Loucy (cell line): Measurements from ENCODE around the gene NOL4L.

Source experiments
- H2AFZ ChIP-seq: fragments of 200-600 bp; sonication (generic); 2 replicates; pipeline ENCODE4 v1.6.0; 2016; ENCODE audit warnings: antibody characterized with exemption, mild to moderate bottlenecking, low read length, moderate library complexity
- H3F3A ChIP-seq: fragments of 200-600 bp; 2 replicates; pipeline ENCODE4 v1.6.0; 2016; ENCODE audit warnings: antibody characterized with exemption, low read depth, mild to moderate bottlenecking
- H3K27me3 ChIP-seq: fragments of 200-600 bp; sonication (generic); 2 replicates; pipeline ENCODE4 v1.6.1; 2014; ENCODE audit warnings: low read length, mild to moderate bottlenecking; ENCODE audit not compliant: insufficient read depth, poor library complexity, severe bottlenecking
- H3K36me3 ChIP-seq: fragments of 200-600 bp; sonication (generic); 2 replicates; pipeline ENCODE4 v1.6.1; 2016; ENCODE audit warnings: low read length; ENCODE audit not compliant: insufficient read depth
- H3K4me1 ChIP-seq: fragments of 200-600 bp; sonication (generic); 2 replicates; pipeline ENCODE4 v1.5.1; 2014; ENCODE audit warnings: low read length, mild to moderate bottlenecking; ENCODE audit not compliant: insufficient read depth, poor library complexity, severe bottlenecking
- H3K4me2 ChIP-seq: fragments of 200-600 bp; sonication (generic); 2 replicates; pipeline ENCODE4 v1.6.0; 2014; ENCODE audit warnings: antibody characterized with exemption, low read length, low read depth, mild to moderate bottlenecking; ENCODE audit not compliant: poor library complexity, severe bottlenecking
- H3K4me3 ChIP-seq: fragments of 200-600 bp; sonication (generic); 2 replicates; pipeline ENCODE4 v1.5.1; 2014; ENCODE audit warnings: low read length, mild to moderate bottlenecking, mixed read lengths; ENCODE audit not compliant: poor library complexity, severe bottlenecking
- H3K79me2 ChIP-seq: fragments of 200-600 bp; sonication (generic); 2 replicates; pipeline ENCODE4 v1.6.1; 2014; ENCODE audit warnings: low read length; ENCODE audit not compliant: insufficient read depth
- H3K9ac ChIP-seq: fragments of 200-600 bp; sonication (generic); 2 replicates; pipeline ENCODE4 v1.6.0; 2014; ENCODE audit warnings: mild to moderate bottlenecking, low read depth, low read length, moderate library complexity; ENCODE audit not compliant: poor library complexity, severe bottlenecking
- H3K9me2 ChIP-seq: fragments of 200-600 bp; sonication (generic); replicated peaks from 2 replicates; pipeline ENCODE4 v1.6.1; 2016; ENCODE audit warnings: low read depth, low read length, mixed read lengths
- H3K9me3 ChIP-seq: fragments of 200-600 bp; sonication (generic); 2 replicates; pipeline ENCODE4 v1.6.1; 2014; ENCODE audit warnings: mild to moderate bottlenecking, antibody characterized with exemption, low read length, low read depth; ENCODE audit not compliant: insufficient read depth
- H4K20me1 ChIP-seq: fragments of 200-600 bp; sonication (generic); 2 replicates; pipeline ENCODE4 v1.6.0; 2014; ENCODE audit warnings: antibody characterized with exemption, low read length, mild to moderate bottlenecking; ENCODE audit not compliant: insufficient read depth, poor library complexity, severe bottlenecking
- EZH2phosphoT487 ChIP-seq: fragments of 200-600 bp; IDR thresholded peaks from 2 replicates; pipeline ENCODE4 v1.6.1; 2018; ENCODE audit warnings: antibody characterized with exemption, mild to moderate bottlenecking, moderate library complexity, borderline replicate concordance
- TF ChIP-seq, protein P1 (sequence below): fragments of 200-600 bp; sonication (generic); conservative IDR thresholded peaks from 2 replicates; pipeline ENCODE4 v1.5.1; 2014; ENCODE audit warnings: mild to moderate bottlenecking, antibody characterized with exemption, low read length

Gene NOL4L

GRCh38 chr20:32474009-32474716 is 111.0 kb downstream of the NOL4L start:
- Histone ChIP-seq H3K4me3 (no peak overlapping the region), H3K27me3 (no peaks in the 10 kb centered on the region), H3K4me1 (peaks cover 26% of the 10 kb centered on the region), H3F3A (no peaks in the 10 kb centered on the region), H3K79me2 (peaks cover 100% of the 10 kb centered on the region), H3K9ac (no peak overlapping the region), H3K4me2 (no peak overlapping the region), H3K9me2 (no peaks in the 10 kb centered on the region), H3K9me3 (no peaks in the 10 kb centered on the region), H4K20me1 (peaks cover 95% of the 10 kb centered on the region), H3K36me3 (peaks cover 58% of the 10 kb centered on the region; the same call in 1 of the 2 replicates), H2AFZ (no peak overlapping the region)
- TF ChIP-seq EZH2phosphoT487 = no peak
- TF ChIP-seq, protein P1, sequence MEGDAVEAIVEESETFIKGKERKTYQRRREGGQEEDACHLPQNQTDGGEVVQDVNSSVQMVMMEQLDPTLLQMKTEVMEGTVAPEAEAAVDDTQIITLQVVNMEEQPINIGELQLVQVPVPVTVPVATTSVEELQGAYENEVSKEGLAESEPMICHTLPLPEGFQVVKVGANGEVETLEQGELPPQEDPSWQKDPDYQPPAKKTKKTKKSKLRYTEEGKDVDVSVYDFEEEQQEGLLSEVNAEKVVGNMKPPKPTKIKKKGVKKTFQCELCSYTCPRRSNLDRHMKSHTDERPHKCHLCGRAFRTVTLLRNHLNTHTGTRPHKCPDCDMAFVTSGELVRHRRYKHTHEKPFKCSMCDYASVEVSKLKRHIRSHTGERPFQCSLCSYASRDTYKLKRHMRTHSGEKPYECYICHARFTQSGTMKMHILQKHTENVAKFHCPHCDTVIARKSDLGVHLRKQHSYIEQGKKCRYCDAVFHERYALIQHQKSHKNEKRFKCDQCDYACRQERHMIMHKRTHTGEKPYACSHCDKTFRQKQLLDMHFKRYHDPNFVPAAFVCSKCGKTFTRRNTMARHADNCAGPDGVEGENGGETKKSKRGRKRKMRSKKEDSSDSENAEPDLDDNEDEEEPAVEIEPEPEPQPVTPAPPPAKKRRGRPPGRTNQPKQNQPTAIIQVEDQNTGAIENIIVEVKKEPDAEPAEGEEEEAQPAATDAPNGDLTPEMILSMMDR = no peak

DNA sequence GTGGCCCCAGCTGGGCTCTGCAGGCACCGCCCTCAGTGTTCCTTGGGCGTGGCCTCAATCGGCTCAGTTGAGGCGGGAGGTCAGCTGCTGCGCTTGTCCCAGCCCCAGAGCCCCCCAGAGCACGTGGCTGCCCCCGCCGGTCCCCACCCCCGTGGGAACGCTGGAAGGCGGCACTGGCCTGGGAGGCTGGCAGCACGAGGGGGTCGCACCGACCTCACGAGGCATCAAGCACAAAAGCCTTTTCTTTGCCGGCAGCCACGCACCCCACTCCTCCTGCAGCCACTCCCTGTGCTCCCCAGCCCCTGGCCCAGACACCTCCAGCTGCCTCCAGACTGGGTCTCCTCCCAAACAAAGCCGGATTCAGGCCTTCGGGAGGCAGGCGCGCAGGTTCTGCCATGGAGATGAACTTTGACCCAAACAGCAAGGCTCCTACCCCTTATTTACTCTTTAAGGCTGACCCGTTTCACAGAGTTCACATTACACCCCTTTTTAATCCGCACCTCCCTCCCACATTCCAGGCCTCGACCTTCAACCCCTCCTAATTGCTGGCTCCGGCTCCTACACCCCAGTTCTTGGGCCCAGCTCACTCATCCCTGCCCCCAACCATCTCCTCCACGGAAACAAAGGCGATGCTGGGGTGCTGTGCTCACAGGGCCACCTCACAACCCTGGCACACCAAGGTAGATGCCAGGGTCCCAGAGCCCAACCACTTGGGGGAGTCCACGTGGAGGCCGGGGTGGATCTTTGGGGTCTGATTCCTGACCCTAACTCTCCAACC is 111.7 kb downstream of the NOL4L start:
- Histone ChIP-seq H3K27me3 (no peaks in the 10 kb centered on the region), H3K9me3 (no peaks in the 10 kb centered on the region), H4K20me1 (peaks cover 92% of the 10 kb centered on the region), H3K79me2 (peaks cover 100% of the 10 kb centered on the region), H3K9ac (no peak overlapping the region), H3K4me1 (peaks cover 18% of the 10 kb centered on the region), H3K36me3 (peaks cover 62% of the 10 kb centered on the region; the same call in 1 of the 2 replicates), H3F3A (no peaks in the 10 kb centered on the region), H3K9me2 (no peaks in the 10 kb centered on the region), H2AFZ (no peak overlapping the region), H3K4me2 (no peak overlapping the region), H3K4me3 (no peak overlapping the region)
- TF ChIP-seq EZH2phosphoT487 = no peak
- TF ChIP-seq, protein P1 = no peak

- Histone ChIP-seq H4K20me1 (peaks cover 92% of the 10 kb centered on the region), H2AFZ (no peak overlapping the region), H3K4me1 (peaks cover 13% of the 10 kb centered on the region), H3K4me3 (no peak overlapping the region), H3K9me3 (no peaks in the 10 kb centered on the region), H3K27me3 (no peaks in the 10 kb centered on the region), H3K79me2 (peaks cover 100% of the 10 kb centered on the region), H3K9me2 (no peaks in the 10 kb centered on the region), H3K36me3 (peaks cover 68% of the 10 kb centered on the region; the same call in 1 of the 2 replicates), H3K9ac (no peak overlapping the region), H3F3A (no peaks in the 10 kb centered on the region), H3K4me2 (no peak overlapping the region)
- no peak for TF ChIP-seq EZH2phosphoT487
- TF ChIP-seq, protein P1 = no peak
These were observed 112.4 kb downstream of the NOL4L start for GRCh38 chr20:32472581-32473207.
